ENCODE measurements around the gene TGFA.

The TGFA gene

GRCh38 chr2:70480468-70480867 is 73.2 kb downstream of the TGFA start:
- H3F3A ChIP-seq (ENCODE audit: control insufficient read depth, insufficient read depth): no peaks in the 10 kb centered on the region
- H3K4me2 ChIP-seq (ENCODE audit: low read length): no peak overlapping the region

GRCh38 chr2:70479816-70480215 is 73.8 kb downstream of the TGFA start:
- Histone ChIP-seq H3K9me2 (replicated peaks; ENCODE audit: control insufficient read depth, low read length) (no peaks in the 10 kb centered on the region), H3K4me3 (ENCODE audit: low read length) (no peak overlapping the region), H3K27ac (ENCODE audit: low read depth, low read length) (no peak overlapping the region), H3K27me3 (ENCODE audit: control insufficient read depth, low read length) (peaks cover 40% of the 10 kb centered on the region), H3K9me3 (ENCODE audit: control insufficient read depth, insufficient read depth, low read length) (no peaks in the 10 kb centered on the region), H3K4me2 (ENCODE audit: low read length) (no peak overlapping the region), H3K4me1 (ENCODE audit: control insufficient read depth, low read length) (peaks cover 9% of the 10 kb centered on the region), H3K79me2 (ENCODE audit: control insufficient read depth, low read length) (no peaks in the 10 kb centered on the region), H3F3A (ENCODE audit: control insufficient read depth, insufficient read depth) (no peaks in the 10 kb centered on the region), H4K20me1 (ENCODE audit: control insufficient read depth, insufficient read depth, low read depth, low read length) (no peaks in the 10 kb centered on the region), H3K36me3 (ENCODE audit: control insufficient read depth, low read length) (no peaks in the 10 kb centered on the region)
- TF ChIP-seq CTCF (IDR thresholded peaks at IDR 0.05; ENCODE audit: low read depth, low read length, poor library complexity, severe bottlenecking): no peak
- no peak for TF ChIP-seq EZH2phosphoT487 (IDR thresholded peaks at IDR 0.05; ENCODE audit: borderline replicate concordance, low read length)

More at GRCh38 chr2:70480468-70480867, 73.2 kb downstream of the TGFA start:
- no peaks in the 10 kb centered on the region for H4K20me1 ChIP-seq (ENCODE audit: control insufficient read depth, insufficient read depth, low read depth, low read length)
- TF ChIP-seq EZH2phosphoT487 (IDR thresholded peaks at IDR 0.05; ENCODE audit: borderline replicate concordance, low read length) (no peak), CTCF (IDR thresholded peaks at IDR 0.05; ENCODE audit: low read depth, low read length, poor library complexity, severe bottlenecking) (no peak)
- H3K27ac ChIP-seq (ENCODE audit: low read depth, low read length): no peak overlapping the region
- no peaks in the 10 kb centered on the region for H3K36me3 ChIP-seq (ENCODE audit: control insufficient read depth, low read length)
- H3K4me1 ChIP-seq (ENCODE audit: control insufficient read depth, low read length): peaks cover 3% of the 10 kb centered on the region
- H3K9me3 ChIP-seq (ENCODE audit: control insufficient read depth, insufficient read depth, low read length): no peaks in the 10 kb centered on the region
- H3K27me3 ChIP-seq (ENCODE audit: control insufficient read depth, low read length): peaks cover 36% of the 10 kb centered on the region
- no peak overlapping the region for H3K4me3 ChIP-seq (ENCODE audit: low read length)
- no peaks in the 10 kb centered on the region for H3K79me2 ChIP-seq (ENCODE audit: control insufficient read depth, low read length)
- no peaks in the 10 kb centered on the region for H3K9me2 ChIP-seq (replicated peaks; ENCODE audit: control insufficient read depth, low read length)

GRCh38 chr2:70477441-70477844 is 76.2 kb downstream of the TGFA start:
- H3K79me2 ChIP-seq (ENCODE audit: control insufficient read depth, low read length): no peaks in the 10 kb centered on the region
- H3K27me3 ChIP-seq (ENCODE audit: control insufficient read depth, low read length): peaks cover 43% of the 10 kb centered on the region
- TF ChIP-seq EZH2phosphoT487 (IDR thresholded peaks at IDR 0.05; ENCODE audit: borderline replicate concordance, low read length) (no peak), CTCF (IDR thresholded peaks at IDR 0.05; ENCODE audit: low read depth, low read length, poor library complexity, severe bottlenecking) (no peak)
- H3K36me3 ChIP-seq (ENCODE audit: control insufficient read depth, low read length): no peaks in the 10 kb centered on the region
- no peaks in the 10 kb centered on the region for H3F3A ChIP-seq (ENCODE audit: control insufficient read depth, insufficient read depth)
- H3K27ac ChIP-seq (ENCODE audit: low read depth, low read length): no peak overlapping the region
- H3K4me3 ChIP-seq (ENCODE audit: low read length): no peak overlapping the region
- H3K4me1 ChIP-seq (ENCODE audit: control insufficient read depth, low read length): peaks cover 9% of the 10 kb centered on the region
- H3K4me2 ChIP-seq (ENCODE audit: low read length): no peak overlapping the region
- H4K20me1 ChIP-seq (ENCODE audit: control insufficient read depth, insufficient read depth, low read depth, low read length): no peaks in the 10 kb centered on the region
- H3K9me3 ChIP-seq (ENCODE audit: control insufficient read depth, insufficient read depth, low read length): no peaks in the 10 kb centered on the region
- no peaks in the 10 kb centered on the region for H3K9me2 ChIP-seq (replicated peaks; ENCODE audit: control insufficient read depth, low read length)
